Measurements from ENCODE around the gene OR4C45.
A peak's percentile ranks its signal among the peaks of the same experiment; 100 is the strongest.
"Not testable (repeated sequence)": the region's sequence is repeated elsewhere in the genome, so short reads cannot be mapped to it uniquely, and the experiment has no call there.

OR4C45 gene

DNA sequence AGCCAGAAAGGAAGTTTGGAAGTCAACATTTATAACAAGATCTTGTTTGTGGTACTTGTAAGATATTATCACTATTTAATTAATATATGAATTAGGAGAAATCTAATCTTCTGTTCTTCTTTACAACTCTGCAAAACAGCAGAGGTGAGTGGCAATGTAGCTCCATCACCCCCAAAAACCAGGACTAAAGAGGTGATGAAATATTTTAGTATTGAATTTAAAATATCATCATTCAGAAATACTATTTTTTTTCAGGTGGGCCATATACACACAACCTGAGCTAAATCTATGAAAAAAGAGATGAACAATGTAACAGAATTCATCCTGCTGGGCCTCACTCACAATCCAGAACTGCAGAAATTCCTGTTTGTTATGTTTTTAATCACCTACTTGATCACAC is at the start of gene OR4C45:
OR4C45 (plus strand) TSS at position 301 of the 400 bp plus-strand sequence.
- Histone ChIP-seq H3K4me1 (no peaks in the 10 kb centered on the region), H3K9ac (no peak within 1 kb of the TSS), H3K27ac (no peak within 1 kb of the TSS), H3K9me3 (replicated peaks in 1 of 11) (peaks cover 0 to 12% (median 6%) of the 10 kb centered on the region in 11 experiments; a peak in 7 of 22 replicates), H3K4me3 (no peak within 1 kb of the TSS), H3K4me2 (no peak within 1 kb of the TSS), H3K36me3 (no peaks in the 10 kb centered on the region), H3K27me3 (no peaks in the 10 kb centered on the region), H4K20me1 (no peaks in the 10 kb centered on the region)
- TF ChIP-seq Cebpa-rat (IDR thresholded peaks at IDR 0.05): no peak

DNA sequence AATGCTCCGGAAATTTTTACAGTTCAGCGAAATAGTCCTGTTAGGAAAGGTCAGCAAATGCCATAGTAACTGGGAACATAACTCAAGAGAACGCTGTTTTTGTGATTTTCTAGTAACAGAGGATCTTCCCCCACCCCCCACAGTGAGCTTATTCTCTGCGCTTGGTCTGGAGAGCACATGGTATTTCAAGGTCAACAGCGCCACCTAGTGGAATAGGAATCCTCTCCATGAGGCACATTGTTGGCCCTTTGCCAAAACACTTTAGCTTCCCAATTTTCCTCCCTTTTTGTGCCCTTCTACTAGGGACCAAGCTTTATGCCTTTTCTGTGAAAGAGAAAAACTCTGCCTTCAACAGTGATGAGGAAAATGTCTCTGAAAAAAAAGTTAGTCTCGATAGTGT is 37.1 kb upstream of the OR4C45 start:
- Histone ChIP-seq H3K4me3 (no peak overlapping the region), H4K20me1 (no peaks in the 10 kb centered on the region), H3K9me3 (replicated peaks in 1 of 11) (peaks cover 0 to 19% (median 10%) of the 10 kb centered on the region in 11 experiments; a peak in 18 of 22 replicates), H3K27me3 (peaks cover 0 to 79% (median 0%) of the 10 kb centered on the region in 11 experiments; a peak in 4 of 22 replicates), H3K36me3 (no peaks in the 10 kb centered on the region), H3K4me2 (0 out of 22 replicates have a peak overlapping the region, but pooled peaks of 1 of the 11 experiments have one; percentile 66), H3K4me1 (peaks cover 0 to 17% (median 9%) of the 10 kb centered on the region in 10 experiments; a peak in 11 of 20 replicates), H3K27ac (no peak overlapping the region), H3K9ac (no peak overlapping the region)
- no peak for TF ChIP-seq Cebpa-rat (IDR thresholded peaks at IDR 0.05)

DNA sequence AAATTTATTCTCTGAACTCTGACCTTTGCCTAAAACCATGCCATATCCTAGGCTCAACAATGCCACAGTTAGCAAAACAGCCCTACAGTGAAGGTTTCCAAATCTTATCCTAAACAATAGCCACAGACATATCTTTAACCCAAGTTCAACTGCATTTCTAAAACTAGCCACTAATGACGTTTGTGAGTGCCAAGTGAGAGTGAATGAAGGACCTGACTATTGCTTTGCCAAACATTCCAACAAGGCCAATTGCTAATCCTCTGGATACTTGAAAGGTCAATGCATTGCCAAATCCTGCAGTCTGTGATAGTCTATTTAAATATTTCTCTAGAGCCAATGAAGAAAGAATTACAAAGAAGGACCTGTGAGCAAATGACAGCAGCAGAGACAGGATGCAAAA is 2.5 kb upstream of the OR4C45 start:
- H3K4me1 ChIP-seq: no peaks in the 10 kb centered on the region
- no peak overlapping the region for H3K4me3 ChIP-seq
- no peak overlapping the region for H3K27ac ChIP-seq
- no peaks in the 10 kb centered on the region for H3K27me3 ChIP-seq
- H3K4me2 ChIP-seq: no peak overlapping the region
- no peak for TF ChIP-seq Cebpa-rat (IDR thresholded peaks at IDR 0.05)
- H4K20me1 ChIP-seq: no peaks in the 10 kb centered on the region
- H3K36me3 ChIP-seq: no peaks in the 10 kb centered on the region
- peaks cover 0 to 16% (median 6%) of the 10 kb centered on the region in 11 experiments; a peak in 8 of 22 replicates for H3K9me3 ChIP-seq (replicated peaks in 1 of 11)
- H3K9ac ChIP-seq: no peak overlapping the region

DNA sequence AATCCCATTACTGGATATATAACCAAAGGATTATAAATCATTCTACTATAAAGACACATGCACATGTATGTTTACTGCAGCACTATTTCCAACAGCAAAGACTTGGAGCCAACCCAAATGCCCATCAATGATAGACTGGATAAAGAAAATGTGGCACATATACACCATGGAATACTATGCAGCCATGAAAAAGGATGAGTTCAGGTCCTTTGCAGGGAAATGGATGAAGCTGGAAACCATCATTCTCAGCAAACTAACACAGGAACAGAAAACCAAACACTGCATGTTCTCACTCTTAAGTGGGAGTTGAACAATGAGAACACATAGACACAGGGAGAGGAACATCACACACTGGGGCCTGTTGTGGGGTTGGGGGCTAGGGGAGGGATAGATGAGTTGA is 3.6 kb downstream of the OR4C45 start:
- not testable (repeated sequence) for H3K4me3 ChIP-seq; H3K4me2 ChIP-seq; H4K20me1 ChIP-seq; H3K4me1 ChIP-seq; H3K27ac ChIP-seq; H3K9ac ChIP-seq; H3K27me3 ChIP-seq; H3K9me3 ChIP-seq (replicated peaks in 1 of 11); H3K36me3 ChIP-seq

DNA sequence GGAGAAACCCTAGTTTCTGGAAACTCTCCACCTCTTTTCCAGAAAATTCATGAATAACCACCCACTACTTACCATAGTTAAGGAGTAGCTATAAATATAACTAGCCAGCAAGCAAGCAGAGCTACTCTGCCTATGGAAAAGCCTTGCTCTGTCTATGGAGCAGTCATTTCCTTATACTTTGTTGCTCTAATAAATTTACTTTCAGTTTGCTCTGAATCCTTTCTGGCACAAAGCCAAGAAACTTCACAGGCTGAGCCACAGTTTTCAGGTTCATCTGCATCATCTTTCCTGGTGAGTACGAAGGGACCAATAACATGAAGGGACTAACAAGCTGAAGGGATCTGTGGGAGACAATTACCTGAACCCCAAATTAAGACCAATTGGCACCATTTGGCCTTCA is 4.6 kb downstream of the OR4C45 start:
- no peak overlapping the region for H3K27ac ChIP-seq
- no peak overlapping the region for H3K4me2 ChIP-seq
- H3K9ac ChIP-seq: no peak overlapping the region
- no peaks in the 10 kb centered on the region for H4K20me1 ChIP-seq
- no peaks in the 10 kb centered on the region for H3K27me3 ChIP-seq
- H3K36me3 ChIP-seq: no peaks in the 10 kb centered on the region
- no peaks in the 10 kb centered on the region for H3K4me1 ChIP-seq
- no peak for TF ChIP-seq Cebpa-rat (IDR thresholded peaks at IDR 0.05)
- no peak overlapping the region for H3K4me3 ChIP-seq
- peaks cover 0 to 7% (median 0%) of the 10 kb centered on the region in 11 experiments; a peak in 3 of 22 replicates for H3K9me3 ChIP-seq (replicated peaks in 1 of 11)

DNA sequence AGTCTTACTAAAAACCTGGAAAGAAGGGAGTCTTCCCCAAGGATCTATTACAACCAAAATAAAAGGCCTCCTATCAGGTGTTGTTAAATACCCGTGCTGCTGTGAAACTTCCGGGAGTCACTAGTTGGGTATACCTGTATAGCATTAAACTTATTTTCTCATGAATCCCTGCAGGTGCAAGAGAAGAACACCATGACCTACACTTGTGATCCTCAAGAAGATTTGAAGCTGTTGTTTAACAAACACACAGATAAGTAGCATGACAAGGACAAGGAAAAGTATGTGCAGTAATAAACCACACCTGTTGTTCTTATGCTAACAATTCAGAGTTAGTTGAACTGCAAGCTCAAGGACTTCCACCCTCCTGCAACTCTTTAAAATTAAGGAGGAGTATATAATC is 12.0 kb downstream of the OR4C45 start:
- no peak overlapping the region for H3K4me3 ChIP-seq
- no peak overlapping the region for H3K4me2 ChIP-seq
- TF ChIP-seq Cebpa-rat (IDR thresholded peaks at IDR 0.05): no peak
- H4K20me1 ChIP-seq: no peaks in the 10 kb centered on the region
- no peak overlapping the region for H3K27ac ChIP-seq
- no peaks in the 10 kb centered on the region for H3K4me1 ChIP-seq
- no peak overlapping the region for H3K9ac ChIP-seq
- H3K27me3 ChIP-seq: no peaks in the 10 kb centered on the region
- H3K9me3 ChIP-seq (replicated peaks in 1 of 11): peaks cover 0 to 2% (median 0%) of the 10 kb centered on the region in 11 experiments; a peak in 3 of 22 replicates
- H3K36me3 ChIP-seq: no peaks in the 10 kb centered on the region

DNA sequence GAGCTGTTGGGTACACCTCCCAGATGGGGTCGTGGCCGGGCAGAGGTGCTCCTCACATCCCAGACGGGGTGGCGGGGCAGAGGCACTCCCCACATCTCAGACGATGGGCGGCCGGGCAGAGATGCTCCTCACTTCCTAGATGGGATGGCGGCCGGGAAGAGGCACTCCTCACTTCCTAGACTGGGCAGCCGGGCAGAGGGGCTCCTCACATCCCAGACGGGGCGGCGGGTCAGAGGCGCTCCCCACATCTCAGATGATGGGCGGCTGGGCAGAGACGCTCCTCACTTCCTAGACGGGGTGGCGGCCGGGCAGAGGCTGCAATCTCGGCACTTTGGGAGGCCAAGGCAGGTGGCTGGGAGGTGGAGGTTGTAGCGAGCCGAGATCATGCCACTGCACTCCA is 30.4 kb downstream of the OR4C45 start:
- H4K20me1 ChIP-seq, H3K4me1 ChIP-seq, H3K4me2 ChIP-seq, H3K27ac ChIP-seq, H3K4me3 ChIP-seq, H3K27me3 ChIP-seq, H3K9ac ChIP-seq, H3K36me3 ChIP-seq: not testable (repeated sequence)
- H3K9me3 ChIP-seq (replicated peaks in 1 of 11): peaks cover 0 to 14% (median 4%) of the 10 kb centered on the region in 11 experiments; a peak in 7 of 22 replicates

DNA sequence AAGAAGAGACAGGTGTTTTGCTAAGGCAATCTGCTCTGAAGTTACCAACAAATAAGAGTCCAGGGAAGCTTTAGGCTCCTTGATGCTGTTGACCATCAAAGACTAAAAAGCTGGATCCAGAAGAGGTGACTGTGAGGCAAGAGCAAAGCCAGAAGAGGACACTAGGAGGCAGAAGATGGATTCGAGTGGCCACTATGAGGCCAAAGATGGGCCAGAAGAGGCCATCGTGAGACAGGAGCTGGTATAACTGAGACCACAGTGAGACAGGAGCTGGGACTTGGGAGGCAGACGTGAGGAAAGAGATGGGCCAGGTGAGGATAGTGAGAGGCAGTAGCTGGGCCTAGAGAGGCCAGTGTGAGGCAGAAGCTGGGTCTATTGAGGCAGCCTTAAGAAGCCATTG is 37.7 kb downstream of the OR4C45 start:
- no peak overlapping the region for H3K4me3 ChIP-seq
- TF ChIP-seq Cebpa-rat (IDR thresholded peaks at IDR 0.05): no peak
- H3K27me3 ChIP-seq: no peaks in the 10 kb centered on the region
- peaks cover 0 to 27% (median 0%) of the 10 kb centered on the region in 11 experiments; a peak in 10 of 22 replicates for H3K9me3 ChIP-seq (replicated peaks in 1 of 11)
- H4K20me1 ChIP-seq: no peaks in the 10 kb centered on the region
- no peak overlapping the region for H3K4me2 ChIP-seq
- no peak overlapping the region for H3K27ac ChIP-seq
- no peaks in the 10 kb centered on the region for H3K4me1 ChIP-seq
- H3K9ac ChIP-seq: no peak overlapping the region
- H3K36me3 ChIP-seq: no peaks in the 10 kb centered on the region

DNA sequence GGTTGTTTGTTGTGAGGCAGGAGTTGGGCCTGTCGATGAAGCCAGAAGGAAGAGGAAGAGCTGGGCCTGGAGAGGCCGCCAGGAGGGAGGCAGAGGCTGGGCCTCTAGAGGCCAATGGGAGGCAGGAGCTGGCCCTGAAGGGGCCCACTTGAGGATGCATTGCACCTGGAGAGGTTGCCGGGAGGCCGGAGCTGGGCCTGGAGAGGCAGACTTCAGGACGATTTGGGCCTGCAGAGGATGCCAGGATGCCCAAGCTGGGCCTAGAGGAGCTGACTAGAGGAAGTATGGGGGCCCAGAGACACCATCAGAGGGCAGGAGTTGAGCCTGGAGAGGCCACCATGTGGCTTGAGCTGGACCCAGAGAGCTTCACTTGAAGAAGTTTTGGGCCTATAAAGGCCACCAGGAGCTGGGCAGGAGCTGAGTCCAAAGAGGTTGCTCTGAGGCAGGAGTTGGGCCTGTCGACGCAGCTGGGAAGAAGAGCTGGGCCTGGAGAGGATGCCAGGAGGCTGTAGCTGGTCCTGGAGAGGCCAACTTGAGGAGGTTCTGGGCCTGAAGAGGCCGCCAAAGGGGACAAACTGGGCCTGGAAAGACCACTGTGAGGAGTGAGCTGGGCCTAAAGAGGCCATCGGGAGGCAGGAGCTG is 39.0 kb downstream of the OR4C45 start:
- no peak overlapping the region for H3K27ac ChIP-seq
- H3K36me3 ChIP-seq: no peaks in the 10 kb centered on the region
- H3K9me3 ChIP-seq (replicated peaks in 1 of 11): peaks cover 0 to 36% (median 3%) of the 10 kb centered on the region in 11 experiments; a peak in 10 of 22 replicates

More for the DNA sequence above, 39.0 kb downstream of the OR4C45 start:
- no peak overlapping the region for H3K4me2 ChIP-seq
- no peaks in the 10 kb centered on the region for H4K20me1 ChIP-seq
- peaks cover 0 to 12% (median 0%) of the 10 kb centered on the region in 10 experiments; a peak in 7 of 20 replicates for H3K4me1 ChIP-seq
- no peaks in the 10 kb centered on the region for H3K27me3 ChIP-seq
- TF ChIP-seq Cebpa-rat (IDR thresholded peaks at IDR 0.05): no peak
- no peak overlapping the region for H3K4me3 ChIP-seq
- H3K9ac ChIP-seq: no peak overlapping the region
